CD1c-positive myeloid dendritic cell (primary cell): ENCODE results near the gene LRRC8B.
"Not testable (repeated sequence)": the region's sequence is repeated elsewhere in the genome, so short reads cannot be mapped to it uniquely, and the experiment has no call there.

ENCODE experiments used
- DNase-seq: peaks from one replicate; pipeline ENCODE4 v3.0.0-alpha.2; 2016; ENCODE audit errors: extremely low spot score

Gene LRRC8B

GRCh38 chr1:89608319-89608983, 83.8 kb downstream of the LRRC8B start:
- DNase-seq: no peak

DNA sequence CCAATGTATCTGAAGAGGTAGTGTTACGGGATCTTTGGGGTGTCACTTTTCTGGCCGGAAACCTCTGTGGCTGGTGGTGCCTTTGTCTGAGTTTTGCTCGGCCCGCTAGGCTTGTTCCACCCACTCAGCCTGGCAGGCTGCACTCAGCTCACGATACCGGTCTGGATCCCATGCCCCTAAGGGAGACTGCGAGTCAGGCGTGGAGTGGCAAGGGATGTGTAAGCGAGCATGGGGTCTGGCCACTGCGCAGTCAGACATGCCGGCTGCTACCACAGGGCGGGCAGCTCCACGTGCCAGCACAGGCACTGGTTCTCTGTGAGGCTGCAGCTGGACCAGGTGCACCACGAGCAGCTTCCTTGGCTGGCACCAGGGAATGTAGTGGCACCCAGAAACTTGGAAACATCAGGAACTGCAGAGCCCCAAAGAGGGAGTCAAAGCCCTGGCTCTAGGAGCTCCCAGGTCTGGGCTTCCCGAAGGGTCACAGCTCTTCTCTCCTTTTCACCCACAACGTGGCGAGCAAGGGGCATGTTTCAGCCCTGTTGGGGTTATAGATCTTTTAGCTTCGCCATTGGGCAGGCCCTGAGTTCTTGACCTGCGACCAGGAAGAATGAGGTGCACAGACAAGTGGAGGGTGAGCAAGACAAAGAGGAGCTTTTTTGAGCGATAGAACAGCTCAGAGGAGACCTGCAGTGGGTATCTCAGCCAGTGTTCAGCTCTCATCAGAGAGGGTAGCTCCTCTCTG, 84.5 kb downstream of the LRRC8B start:
- no peak for DNase-seq

DNA sequence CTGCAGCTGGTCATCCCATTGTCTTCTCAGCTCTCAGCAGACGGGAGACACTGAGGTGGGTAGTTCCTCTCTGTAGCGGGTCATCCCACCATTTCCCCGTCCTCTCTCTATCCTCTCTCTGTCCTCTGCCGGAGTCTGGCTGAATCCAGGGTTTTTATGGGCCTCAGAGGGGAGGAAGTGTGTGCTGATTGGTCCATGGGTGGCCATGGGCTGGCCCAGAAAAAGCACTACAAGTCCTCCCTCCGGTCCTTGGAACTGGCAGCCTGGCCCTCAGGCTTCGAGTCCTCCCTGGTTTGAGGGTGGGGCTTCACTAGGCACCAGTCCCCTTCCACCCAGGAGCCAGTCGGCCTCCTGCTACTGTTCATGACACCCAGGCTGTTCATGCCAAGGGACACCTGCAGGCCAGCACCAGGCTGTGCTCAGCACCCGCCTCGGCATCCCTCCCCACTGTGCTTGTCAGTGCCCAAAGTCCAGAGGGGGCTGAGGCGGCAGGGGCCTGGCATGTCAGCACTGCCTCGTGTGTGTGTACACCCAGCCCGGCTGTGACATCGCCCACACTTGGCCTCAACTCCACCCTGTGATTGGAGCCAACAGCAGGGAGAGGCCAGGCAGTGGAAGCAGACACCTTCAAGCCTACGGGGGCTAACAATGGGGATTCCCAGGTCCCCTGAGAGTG, 85.3 kb downstream of the LRRC8B start:
- DNase-seq: no peak

- DNase-seq: no peak
These were observed 85.9 kb downstream of the LRRC8B start for GRCh38 chr1:89610457-89611011.

GRCh38 chr1:89611721-89612120, 87.1 kb downstream of the LRRC8B start:
- no peak for DNase-seq

DNA sequence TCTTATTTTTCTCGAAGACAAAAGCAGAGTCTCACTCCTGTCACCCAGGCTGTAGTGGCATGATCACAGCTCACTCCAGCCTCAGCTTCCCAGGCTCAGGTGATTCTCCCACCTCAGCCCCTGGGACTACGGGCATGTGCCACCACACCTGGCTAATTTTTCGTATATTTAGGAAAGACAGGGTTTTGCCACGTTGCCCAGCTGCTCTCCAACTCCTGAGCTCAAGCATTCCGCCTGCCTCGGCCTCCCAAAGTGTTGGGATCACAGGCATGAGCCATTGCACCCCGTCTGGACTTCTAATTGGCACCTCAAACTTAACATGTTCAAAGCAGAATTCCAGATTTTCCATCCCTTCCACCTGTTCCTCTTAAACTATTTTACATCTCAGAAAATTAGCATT, 89.3 kb downstream of the LRRC8B start:
- DNase-seq: no peak

DNA sequence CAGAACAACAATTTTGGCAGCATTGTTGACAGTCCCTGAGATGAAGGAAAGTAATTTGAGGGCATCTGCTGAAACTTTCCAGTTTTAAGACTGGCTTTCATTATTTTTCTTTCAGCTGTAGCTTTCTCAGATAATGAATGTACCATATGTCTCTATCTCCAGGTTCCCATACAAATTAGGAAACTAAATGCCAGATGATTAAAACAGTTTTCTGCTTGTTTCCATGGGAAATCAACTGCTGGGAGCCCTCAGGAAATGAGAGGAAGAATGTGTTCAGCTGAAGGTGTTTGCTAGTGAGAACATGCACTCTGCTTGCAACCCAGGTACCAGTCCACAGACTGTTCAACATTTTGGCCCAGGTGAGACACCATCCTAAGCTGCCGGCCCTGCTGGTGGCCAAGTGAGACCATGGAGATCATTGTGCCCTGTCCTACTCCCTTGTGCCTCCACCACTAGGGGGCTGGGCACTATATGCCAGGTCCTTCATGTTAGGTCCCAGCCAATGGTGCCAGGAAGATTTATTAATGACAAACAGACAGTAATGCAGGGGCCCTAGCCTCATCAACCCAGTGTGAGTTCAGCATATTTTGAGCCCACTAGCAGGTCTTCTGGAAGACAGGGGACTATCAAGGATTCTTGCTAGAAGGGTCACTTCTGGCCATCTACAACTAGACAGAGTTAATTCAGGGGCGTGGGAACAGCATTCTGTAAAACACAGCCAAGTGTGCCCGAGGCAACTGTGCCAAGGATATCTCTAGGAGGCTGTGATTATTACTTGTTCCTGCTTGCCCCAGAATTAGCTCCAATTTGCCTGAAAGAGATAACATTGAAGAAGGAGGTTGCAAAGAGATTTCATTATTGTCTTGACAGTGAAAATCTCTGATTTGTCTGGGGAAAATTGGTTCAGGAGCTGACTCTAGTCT, 91.3 kb downstream of the LRRC8B start:
- peak; percentile 41 for DNase-seq

DNA sequence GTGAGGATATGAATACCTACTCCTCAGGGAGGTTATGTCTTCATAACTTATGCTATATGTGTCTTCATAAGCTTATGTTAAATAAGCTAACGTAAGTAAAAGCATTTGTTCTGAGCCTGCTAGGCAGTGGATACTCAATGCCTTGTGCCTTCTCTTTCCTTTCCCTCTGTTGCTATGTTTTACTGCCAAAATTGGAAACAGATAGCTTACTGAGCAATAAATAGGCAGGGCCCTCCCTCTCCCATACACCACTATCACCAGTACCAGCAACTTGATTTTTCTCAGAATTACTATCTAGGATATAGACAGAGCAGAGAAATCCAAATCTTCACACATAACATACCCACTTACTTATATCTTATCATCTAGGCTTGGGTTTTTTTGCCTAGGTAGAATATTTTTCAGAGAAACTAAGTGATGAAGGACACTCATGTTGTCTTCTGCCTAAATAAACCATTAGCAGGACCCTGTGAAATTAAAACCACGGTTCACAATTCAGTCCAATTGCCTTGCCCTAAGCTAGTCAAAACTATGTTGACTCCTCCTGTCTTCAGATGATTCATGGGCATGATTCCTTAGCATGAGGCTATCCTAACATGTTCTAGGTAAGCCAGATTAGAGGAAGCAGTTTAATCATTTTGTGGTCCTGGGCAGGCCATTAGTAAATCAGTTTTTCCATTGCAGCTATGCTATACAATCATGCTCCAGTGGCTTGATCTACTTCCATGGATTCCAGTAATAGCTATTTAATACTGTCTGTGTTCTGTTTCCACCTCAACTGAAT, 92.4 kb downstream of the LRRC8B start:
- no peak for DNase-seq

DNA sequence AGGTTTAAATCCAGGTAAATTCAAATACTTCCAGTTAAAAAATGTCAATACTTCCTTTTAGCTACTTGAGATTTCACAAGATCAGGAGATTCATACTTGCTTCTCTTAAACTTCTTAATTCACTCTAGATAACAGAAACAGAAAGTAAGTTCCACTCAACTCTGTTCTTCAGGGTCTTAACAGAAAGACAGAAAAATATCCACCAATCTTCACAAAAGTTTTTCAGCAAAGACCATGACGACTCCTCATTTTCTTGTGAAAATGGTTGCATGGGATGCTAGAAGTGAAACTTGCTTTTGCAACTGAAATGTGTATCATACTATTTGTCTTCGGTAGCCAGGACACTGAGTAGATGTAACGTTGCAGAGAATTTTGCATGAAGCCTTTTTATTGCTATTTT, 96.0 kb downstream of the LRRC8B start:
- no peak for DNase-seq

DNA sequence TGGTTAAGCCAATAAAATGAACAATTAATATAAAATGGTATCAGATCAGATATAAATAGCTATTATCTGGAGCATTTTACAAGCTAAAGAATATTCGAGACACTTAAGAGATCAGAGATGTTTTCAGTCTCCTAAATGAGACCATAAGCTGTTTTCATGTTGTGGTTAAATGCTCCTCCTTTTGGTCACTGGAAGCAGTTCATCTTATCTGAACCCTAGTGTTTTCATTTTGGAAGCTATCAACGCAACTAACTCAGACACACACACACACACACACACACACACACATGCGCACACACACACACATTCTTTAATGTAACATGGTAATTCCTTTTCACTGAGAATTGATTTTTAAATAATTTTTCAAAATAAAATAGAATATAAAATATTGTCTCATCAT, 98.3 kb downstream of the LRRC8B start:
- DNase-seq: no peak

DNA sequence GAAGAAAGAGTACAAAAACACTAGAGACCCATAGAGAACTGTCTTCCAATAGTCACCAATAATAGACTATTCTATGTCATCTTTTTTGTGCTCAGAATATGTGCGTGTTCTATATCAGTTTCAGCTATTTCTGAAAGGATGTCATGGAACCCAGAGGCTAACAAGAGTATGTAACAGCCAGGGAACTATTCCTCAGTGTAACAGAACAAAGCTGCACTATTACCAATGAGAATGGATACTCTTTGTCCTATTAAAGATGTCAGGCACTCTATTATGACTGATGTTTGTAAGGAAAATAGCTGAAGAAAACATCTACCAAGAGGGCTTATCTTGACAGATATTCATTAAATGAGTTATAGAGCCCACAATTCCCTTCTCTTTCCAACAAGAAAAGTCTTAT, 99.7 kb downstream of the LRRC8B start:
- no peak for DNase-seq

- DNase-seq: no peak
These were observed 100.2 kb downstream of the LRRC8B start for GRCh38 chr1:89624715-89625323.

DNA sequence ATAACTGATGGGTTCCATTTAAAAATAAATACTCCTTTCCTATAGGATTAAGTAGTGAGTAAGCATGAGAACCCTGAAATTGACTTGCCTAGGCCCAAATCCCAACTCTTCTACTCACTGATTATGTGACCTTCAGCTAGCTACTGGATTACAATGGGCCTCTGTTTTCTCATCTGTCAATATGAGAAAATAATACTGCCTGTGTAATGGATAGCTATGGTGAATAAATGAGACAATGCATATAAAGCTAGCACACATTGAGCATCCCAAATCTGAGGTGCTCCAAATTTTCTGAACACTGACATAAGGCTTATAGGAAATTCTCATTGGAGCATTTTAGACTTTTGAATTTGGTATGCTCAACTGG, 103.0 kb downstream of the LRRC8B start:
- no peak for DNase-seq

GRCh38 chr1:89629146-89629545, 104.5 kb downstream of the LRRC8B start:
- no peak for DNase-seq

DNA sequence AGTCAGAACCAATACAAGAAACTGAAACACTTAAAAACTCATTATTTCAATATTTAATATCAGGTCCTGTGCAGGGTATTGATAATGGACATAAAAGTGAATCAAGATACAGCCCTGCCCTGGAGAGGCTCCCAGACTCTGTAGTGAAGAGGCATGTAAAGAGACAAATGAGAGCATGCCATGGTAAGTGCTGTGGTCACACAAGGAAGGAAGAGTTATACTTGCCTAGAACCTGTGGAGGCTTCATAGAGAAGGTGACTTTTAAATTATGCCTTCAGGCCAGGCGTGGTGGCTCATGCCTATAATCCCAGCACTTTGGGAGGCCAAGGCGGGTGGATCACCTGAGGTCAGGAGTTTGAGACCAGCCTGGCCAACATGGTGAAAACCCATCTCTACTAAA, 105.0 kb downstream of the LRRC8B start:
- DNase-seq: not testable (repeated sequence)

GRCh38 chr1:89630048-89630447, 105.4 kb downstream of the LRRC8B start:
- DNase-seq: no peak

DNA sequence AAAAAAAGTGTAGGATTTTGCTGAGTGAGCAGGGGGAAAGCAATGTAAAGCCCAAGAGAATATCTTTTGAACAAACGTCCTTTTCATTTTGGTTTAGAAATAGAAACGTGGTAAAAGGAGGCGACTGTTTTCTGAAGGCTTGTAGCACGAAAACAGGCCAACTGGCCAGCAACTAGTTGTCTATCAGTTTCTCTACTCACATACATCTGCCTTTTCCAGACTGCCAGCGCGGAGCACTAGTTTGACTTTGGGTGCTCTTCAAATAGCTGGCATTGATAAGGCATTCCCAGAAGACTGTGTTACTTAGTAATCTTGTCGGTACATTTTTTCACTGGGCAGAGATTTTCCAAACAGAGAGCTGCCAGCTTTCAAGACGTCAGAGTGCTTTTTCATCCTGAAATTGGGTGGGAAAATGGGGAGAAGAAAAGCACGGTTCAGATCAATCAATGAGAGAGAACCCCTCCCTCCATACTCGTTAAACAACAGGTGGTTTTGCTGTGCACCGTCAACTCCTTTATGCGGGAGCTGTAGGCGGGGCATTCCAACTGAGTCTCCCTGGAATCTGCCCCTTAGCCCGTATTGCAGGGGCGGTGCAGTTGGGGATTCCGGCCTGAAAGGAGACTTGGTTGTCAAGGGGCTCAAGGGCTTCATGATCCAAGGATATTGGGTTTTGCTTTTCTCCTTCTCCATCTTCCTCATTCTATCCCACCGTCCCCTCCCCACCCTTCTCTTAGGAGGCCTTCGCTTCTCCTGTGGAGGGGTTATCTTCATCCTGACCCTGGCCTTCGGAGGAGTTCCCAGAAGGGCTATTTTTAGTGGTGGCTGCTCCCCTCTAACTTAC, 107.4 kb downstream of the LRRC8B start:
- DNase-seq: no peak

GRCh38 chr1:89632657-89633247, 108.1 kb downstream of the LRRC8B start, which contains the start of gene LRRC8C:
TSS of gene LRRC8C (plus strand) at chr1:89633120. CDS start at chr1:89686474, 53,354 bp downstream.
- peak; percentile 92 for DNase-seq

DNA sequence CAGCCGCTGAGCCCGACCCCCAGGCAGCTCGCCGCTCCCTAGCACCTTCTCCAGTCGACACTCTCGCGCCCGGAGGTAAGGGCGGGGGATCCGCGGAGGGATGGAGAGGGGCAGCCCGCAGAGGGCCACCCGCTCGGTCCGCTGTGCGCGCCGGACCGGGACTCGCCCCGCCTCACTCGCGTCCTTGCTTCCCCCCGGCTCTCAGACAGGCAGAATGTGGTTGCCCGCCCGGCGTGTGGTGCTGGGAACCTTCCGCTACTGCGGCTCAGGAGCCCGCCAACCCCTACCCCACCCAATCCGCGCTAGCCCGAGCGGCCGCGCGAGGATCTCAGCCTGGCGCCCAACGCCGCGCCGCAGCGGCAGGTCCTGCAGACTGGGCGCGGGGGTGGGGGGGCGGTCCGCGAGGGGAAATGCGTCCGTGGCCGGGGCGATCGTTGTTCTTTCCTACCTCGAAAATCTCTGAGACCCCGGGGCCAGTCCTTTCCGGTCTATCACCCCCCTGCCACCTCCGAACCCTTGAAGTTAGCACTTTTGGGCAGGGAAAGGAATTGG, 108.7 kb downstream of the LRRC8B start:
- DNase-seq: peak; percentile 69
